Activated T-helper 2 cell treated with anti-CD3 and anti-CD28 coated beads, Interferon-gamma antibody, Interleukin-2, Interleukin-4, amounts not matched to agents 10 μg/mL and 5 μg/mL and 100 μg/mL, durations not matched to agents 14 hours and 24 hours and 36 hours (primary cell): Measurements from ENCODE around the gene GPC1. TPM values are rescaled to one million over a fixed set of nuclear protein-coding genes. Genes with fewer than 3 reads are reported as not detected.

Source experiments
- DNase-seq: peaks from one replicate; pipeline ENCODE4 v3.0.0; 2021; ENCODE audit warnings: low spot score
- H3K27ac Mint-ChIP-seq: one replicate; pipeline ENCODE4 v1.8.0; 2021; ENCODE audit warnings: mixed read lengths
- H3K27me3 Mint-ChIP-seq: one replicate; pipeline ENCODE4 v1.8.0; 2021; ENCODE audit warnings: low read depth, mixed read lengths
- H3K36me3 Mint-ChIP-seq: one replicate; pipeline ENCODE4 v1.8.0; 2021; ENCODE audit warnings: low read depth, mixed read lengths
- H3K4me1 Mint-ChIP-seq: one replicate; pipeline ENCODE4 v1.8.0; 2021; ENCODE audit warnings: low read depth, mixed read lengths
- H3K4me3 Mint-ChIP-seq: one replicate; pipeline ENCODE4 v1.8.0; 2021; ENCODE audit warnings: low read depth, mild to moderate bottlenecking, moderate library complexity, mixed read lengths
- H3K9me3 Mint-ChIP-seq: one replicate; pipeline ENCODE4 v1.8.0; 2021; ENCODE audit warnings: mixed read lengths
- intact Hi-C: fragments of 100-400 bp; cut with micrococcal nuclease; formaldehyde crosslinking; loops from one replicate; pipeline ENCODE4 v1.15.1; 2023
- total RNA-seq: library from RNA; stranded (reverse); gene quantifications from 2 replicates; pipeline ENCODE4 v1.2.3, GENCODE V29; 2022

GPC1 gene
- total RNA-seq, 1 donor from 2014 or later = 21.9 TPM

DNA sequence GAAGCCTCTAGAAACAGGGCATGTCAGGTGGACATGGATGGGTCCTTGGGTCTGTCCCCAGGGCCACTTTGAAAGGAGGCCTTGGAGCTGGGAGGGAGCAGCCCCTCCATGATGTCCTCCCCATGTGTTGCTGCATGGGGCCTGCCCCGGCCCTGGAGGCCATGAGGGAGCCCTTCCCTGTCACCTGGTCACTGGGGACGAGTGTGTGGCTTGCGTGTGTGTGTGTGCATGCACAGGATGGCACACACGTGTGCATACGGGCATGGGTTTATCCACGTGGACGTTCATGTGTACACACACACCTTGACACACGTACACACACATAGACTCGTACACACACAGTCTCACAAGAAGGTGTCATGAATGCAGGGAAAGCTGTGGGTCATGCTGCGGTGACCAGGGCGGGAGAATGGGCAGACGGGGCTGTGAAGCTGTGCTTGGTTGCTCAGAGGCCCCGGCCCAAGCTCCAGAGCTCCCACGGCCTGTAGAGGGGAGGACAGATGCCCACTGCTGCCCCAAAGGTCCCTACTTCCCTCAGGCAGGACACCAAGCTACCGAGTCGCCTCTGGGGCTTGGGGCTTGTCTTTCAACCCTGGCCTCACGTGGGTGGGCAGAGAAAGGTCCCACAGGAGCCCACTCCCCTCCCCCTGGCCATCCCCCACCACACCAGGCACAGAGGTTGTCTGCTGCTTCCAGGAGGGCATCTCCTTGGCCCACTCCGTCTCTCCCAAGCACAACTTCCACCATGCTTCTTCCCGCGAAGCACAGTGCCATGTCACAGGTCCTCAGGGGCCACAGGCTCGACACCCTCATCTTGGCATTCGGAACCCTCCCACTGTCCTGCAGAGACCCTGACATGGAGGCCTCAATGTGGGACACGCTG is 42.3 kb upstream of the GPC1 start:
- Mint-ChIP-seq H3K27me3 (no peaks in the 10 kb centered on the region), H3K4me1 (peaks cover 9% of the 10 kb centered on the region), H3K9me3 (no peaks in the 10 kb centered on the region), H3K36me3 (no peaks in the 10 kb centered on the region), H3K4me3 (no peak overlapping the region), H3K27ac (peak overlapping the region; percentile 67)
- intact Hi-C loops = no loop called here
- DNase-seq = no peak

DNA sequence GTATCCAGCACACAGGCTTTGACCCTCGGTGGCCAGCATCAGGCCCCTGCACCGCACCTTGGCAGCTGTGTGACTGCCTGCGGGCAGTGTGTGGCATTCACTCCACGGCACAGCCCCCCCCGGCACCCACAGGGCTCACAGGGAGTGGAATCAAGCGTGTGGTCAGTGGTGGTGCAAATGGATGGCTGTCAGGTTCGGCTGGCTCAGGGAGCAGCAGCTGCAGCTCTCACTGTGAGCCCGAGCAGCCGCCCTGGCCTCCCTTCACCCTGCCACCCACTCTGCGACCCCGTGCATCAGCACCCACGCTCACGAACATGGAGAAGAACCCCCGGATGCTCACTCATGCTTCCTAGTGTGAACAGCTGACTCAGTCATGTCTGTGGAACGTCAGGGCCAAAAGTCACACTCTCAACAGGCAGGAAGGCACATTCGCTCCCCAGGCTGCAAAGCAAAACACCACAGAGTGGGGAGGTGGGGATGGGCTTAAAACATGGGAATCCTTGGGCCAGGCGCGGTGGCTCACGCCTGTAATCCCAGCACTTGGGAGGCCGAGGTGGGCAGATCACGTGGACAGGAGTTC is 41.5 kb upstream of the GPC1 start:
- no peak overlapping the region for H3K4me3 Mint-ChIP-seq
- H3K27ac Mint-ChIP-seq = no peak overlapping the region
- H3K27me3 Mint-ChIP-seq = no peaks in the 10 kb centered on the region
- DNase-seq = no peak
- no peaks in the 10 kb centered on the region for H3K36me3 Mint-ChIP-seq
- no peaks in the 10 kb centered on the region for H3K9me3 Mint-ChIP-seq
- H3K4me1 Mint-ChIP-seq = peaks cover 9% of the 10 kb centered on the region
- intact Hi-C loops = no loop called here

GRCh38 chr2:240394549-240394948 is 40.9 kb upstream of the GPC1 start:
- intact Hi-C loops = no loop called here
- no peak overlapping the region for H3K4me3 Mint-ChIP-seq
- H3K27me3 Mint-ChIP-seq = no peaks in the 10 kb centered on the region
- H3K9me3 Mint-ChIP-seq = no peaks in the 10 kb centered on the region
- H3K27ac Mint-ChIP-seq = no peak overlapping the region
- H3K36me3 Mint-ChIP-seq = no peaks in the 10 kb centered on the region
- DNase-seq = no peak
- H3K4me1 Mint-ChIP-seq = peaks cover 9% of the 10 kb centered on the region

GRCh38 chr2:240395448-240395847 is 40.0 kb upstream of the GPC1 start:
- no peaks in the 10 kb centered on the region for H3K36me3 Mint-ChIP-seq
- intact Hi-C loops = no loop called here
- peaks cover 5% of the 10 kb centered on the region for H3K4me1 Mint-ChIP-seq
- H3K27me3 Mint-ChIP-seq = no peaks in the 10 kb centered on the region
- no peak overlapping the region for H3K27ac Mint-ChIP-seq
- H3K9me3 Mint-ChIP-seq = no peaks in the 10 kb centered on the region
- DNase-seq = no peak
- no peak overlapping the region for H3K4me3 Mint-ChIP-seq

DNA sequence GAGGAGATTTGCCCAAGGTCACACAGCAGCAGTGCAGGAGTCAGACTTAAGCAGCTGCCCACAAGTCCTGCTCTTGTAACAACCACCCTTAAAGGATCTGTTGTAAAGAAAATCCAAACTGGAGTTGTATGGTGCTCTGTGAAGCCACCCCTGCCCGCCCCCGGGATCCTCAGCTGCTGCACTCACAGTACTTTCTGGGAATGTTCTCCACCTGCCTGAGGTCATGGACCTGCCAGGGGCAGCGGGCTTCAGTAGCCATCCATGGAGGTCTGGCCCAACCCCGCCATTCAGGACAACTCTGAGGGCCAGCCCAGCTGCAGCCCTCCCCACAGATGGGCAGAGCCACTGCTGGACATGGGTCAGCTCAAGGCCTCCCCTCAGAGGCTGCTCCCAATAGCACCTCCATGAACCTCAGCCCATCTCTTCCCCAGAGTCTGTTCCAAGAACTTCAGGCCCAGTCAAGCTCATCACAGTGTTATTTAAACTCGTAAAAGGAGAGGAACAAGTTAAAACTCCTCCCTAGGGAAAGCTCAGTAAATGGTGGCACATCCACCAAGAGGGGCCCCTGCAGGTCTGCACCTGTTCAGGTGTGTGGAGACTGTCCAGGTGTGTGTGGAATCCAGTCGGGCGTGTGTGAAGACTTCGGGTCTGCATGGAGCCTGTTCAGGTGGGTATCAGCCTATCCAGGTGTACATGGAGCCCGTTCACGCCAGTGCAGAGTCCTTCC is 39.4 kb upstream of the GPC1 start:
- no peaks in the 10 kb centered on the region for H3K27me3 Mint-ChIP-seq
- no peaks in the 10 kb centered on the region for H3K9me3 Mint-ChIP-seq
- peaks cover 7% of the 10 kb centered on the region for H3K4me1 Mint-ChIP-seq
- H3K4me3 Mint-ChIP-seq = no peak overlapping the region
- intact Hi-C loops = no loop called here
- no peak for DNase-seq
- H3K36me3 Mint-ChIP-seq = no peaks in the 10 kb centered on the region
- no peak overlapping the region for H3K27ac Mint-ChIP-seq

GRCh38 chr2:240396623-240397541 is 38.6 kb upstream of the GPC1 start:
- peaks cover 7% of the 10 kb centered on the region for H3K4me1 Mint-ChIP-seq
- no peak overlapping the region for H3K27ac Mint-ChIP-seq
- no peak for DNase-seq
- no peaks in the 10 kb centered on the region for H3K27me3 Mint-ChIP-seq
- no peaks in the 10 kb centered on the region for H3K36me3 Mint-ChIP-seq
- H3K4me3 Mint-ChIP-seq = no peak overlapping the region
- intact Hi-C loops = no loop called here
- no peaks in the 10 kb centered on the region for H3K9me3 Mint-ChIP-seq

GRCh38 chr2:240397542-240397916 is 37.9 kb upstream of the GPC1 start:
- no peaks in the 10 kb centered on the region for H3K27me3 Mint-ChIP-seq
- peaks cover 10% of the 10 kb centered on the region for H3K4me1 Mint-ChIP-seq
- H3K9me3 Mint-ChIP-seq = no peaks in the 10 kb centered on the region
- no peak for DNase-seq
- H3K27ac Mint-ChIP-seq = no peak overlapping the region
- no peak overlapping the region for H3K4me3 Mint-ChIP-seq
- intact Hi-C loops = no loop called here
- H3K36me3 Mint-ChIP-seq = no peaks in the 10 kb centered on the region

- Mint-ChIP-seq H3K27ac (no peak overlapping the region), H3K36me3 (no peaks in the 10 kb centered on the region), H3K9me3 (no peaks in the 10 kb centered on the region), H3K4me3 (no peak overlapping the region), H3K27me3 (no peaks in the 10 kb centered on the region), H3K4me1 (peaks cover 11% of the 10 kb centered on the region)
- intact Hi-C loops = no loop called here
- DNase-seq = no peak
These were observed 37.4 kb upstream of the GPC1 start for GRCh38 chr2:240397924-240398645.

GRCh38 chr2:240398661-240399267 is 36.7 kb upstream of the GPC1 start:
- H3K9me3 Mint-ChIP-seq = no peaks in the 10 kb centered on the region
- no peak overlapping the region for H3K27ac Mint-ChIP-seq
- H3K4me1 Mint-ChIP-seq = peaks cover 18% of the 10 kb centered on the region
- no peak overlapping the region for H3K4me3 Mint-ChIP-seq
- no peaks in the 10 kb centered on the region for H3K27me3 Mint-ChIP-seq
- no peaks in the 10 kb centered on the region for H3K36me3 Mint-ChIP-seq
- no peak for DNase-seq
- intact Hi-C loops = no loop called here

GRCh38 chr2:240399419-240400324 is 35.8 kb upstream of the GPC1 start:
- intact Hi-C loops = no loop called here
- no peaks in the 10 kb centered on the region for H3K27me3 Mint-ChIP-seq
- H3K4me1 Mint-ChIP-seq = peaks cover 24% of the 10 kb centered on the region
- DNase-seq = no peak
- no peak overlapping the region for H3K27ac Mint-ChIP-seq
- no peaks in the 10 kb centered on the region for H3K36me3 Mint-ChIP-seq
- H3K4me3 Mint-ChIP-seq = no peak overlapping the region
- H3K9me3 Mint-ChIP-seq = no peaks in the 10 kb centered on the region
